Erythroblast (primary cell): Measurements from ENCODE around the gene CTAGE6.
"Not testable (repeated sequence)": the region's sequence is repeated elsewhere in the genome, so short reads cannot be mapped to it uniquely, and the experiment has no call there.

ENCODE experiments used
- GATA1 ChIP-seq: IDR thresholded peaks from 2 replicates; pipeline ENCODE4 v1.6.1; 2011; ENCODE audit warnings: low read depth, mild to moderate bottlenecking, control low read depth, low read length, moderate library complexity
- POLR2A ChIP-seq: IDR thresholded peaks from 2 replicates; pipeline ENCODE4 v1.6.1; 2011; ENCODE audit warnings: mild to moderate bottlenecking, low read length

DNA sequence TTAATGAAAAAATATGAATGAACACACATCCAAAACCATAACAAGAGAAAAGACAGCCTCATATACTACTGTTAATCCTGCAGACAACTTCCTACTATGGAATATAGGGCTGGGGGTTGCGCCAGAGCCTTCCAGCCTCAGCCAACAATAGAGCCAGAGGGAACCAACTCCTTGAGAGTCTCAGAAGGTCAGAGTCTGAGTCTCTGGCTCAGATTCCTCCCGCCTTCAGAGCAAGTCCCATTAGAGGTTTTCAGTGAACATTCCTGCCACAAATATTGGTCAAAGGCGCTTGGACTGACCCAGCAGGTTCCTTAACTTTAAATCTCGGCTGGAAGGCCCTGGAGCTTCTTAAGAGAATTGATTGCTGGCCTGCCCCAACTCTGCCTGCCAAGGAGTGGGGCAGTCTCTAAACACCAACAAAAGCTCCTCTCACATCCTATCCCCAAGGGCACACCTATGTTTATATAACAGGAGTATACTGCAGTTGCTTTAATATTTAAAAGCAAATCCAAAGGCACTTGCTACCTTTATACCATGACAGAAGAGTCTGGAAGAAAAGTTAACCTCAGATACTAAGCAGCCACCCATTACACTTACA, 45.7 kb downstream of the CTAGE6 start:
- TF ChIP-seq POLR2A, GATA1: not testable (repeated sequence)
